ENCODE data around the gene TSPO.

DNA sequence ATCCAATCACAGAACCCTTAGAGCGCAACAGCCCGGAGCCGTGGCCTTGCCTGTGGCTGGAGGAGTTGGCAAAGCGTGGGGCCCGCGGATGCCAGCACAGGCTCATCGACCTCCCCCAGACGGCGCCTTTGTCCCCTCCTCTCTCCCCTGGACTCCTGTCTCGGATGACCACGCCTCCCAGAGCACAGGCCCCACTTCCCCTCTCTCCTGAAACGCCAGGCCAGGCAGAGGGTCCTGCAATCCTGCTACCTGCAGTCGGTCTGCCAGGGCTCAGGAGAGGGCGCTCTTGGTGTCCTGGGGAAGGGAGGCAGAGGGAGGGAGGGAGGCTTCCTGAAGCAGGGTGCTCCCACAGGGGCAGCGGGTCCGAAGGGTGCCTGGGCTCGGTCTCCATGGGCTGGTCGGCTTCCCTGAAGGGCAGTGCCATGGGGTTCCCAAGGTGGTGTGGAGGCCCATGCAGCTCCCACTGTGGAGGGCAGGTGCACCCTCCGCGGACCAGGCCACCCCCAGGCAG, 52.2 kb downstream of the TSPO start:
- TF ChIP-seq, protein P1, sequence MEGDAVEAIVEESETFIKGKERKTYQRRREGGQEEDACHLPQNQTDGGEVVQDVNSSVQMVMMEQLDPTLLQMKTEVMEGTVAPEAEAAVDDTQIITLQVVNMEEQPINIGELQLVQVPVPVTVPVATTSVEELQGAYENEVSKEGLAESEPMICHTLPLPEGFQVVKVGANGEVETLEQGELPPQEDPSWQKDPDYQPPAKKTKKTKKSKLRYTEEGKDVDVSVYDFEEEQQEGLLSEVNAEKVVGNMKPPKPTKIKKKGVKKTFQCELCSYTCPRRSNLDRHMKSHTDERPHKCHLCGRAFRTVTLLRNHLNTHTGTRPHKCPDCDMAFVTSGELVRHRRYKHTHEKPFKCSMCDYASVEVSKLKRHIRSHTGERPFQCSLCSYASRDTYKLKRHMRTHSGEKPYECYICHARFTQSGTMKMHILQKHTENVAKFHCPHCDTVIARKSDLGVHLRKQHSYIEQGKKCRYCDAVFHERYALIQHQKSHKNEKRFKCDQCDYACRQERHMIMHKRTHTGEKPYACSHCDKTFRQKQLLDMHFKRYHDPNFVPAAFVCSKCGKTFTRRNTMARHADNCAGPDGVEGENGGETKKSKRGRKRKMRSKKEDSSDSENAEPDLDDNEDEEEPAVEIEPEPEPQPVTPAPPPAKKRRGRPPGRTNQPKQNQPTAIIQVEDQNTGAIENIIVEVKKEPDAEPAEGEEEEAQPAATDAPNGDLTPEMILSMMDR (optimal IDR thresholded peaks at IDR 0.05 in 1 of 3, IDR thresholded peaks at IDR 0.05 in 1 of 3, conservative IDR thresholded peaks at IDR 0.05 in 1 of 3; ENCODE audit: extremely low read depth in 1 of 3, insufficient read depth in 2 of 3, low read length in 3 of 3), result no peak
- no peak for TF ChIP-seq EZH2 (IDR thresholded peaks at IDR 0.05; ENCODE audit: low read length)
